Measurements from ENCODE around the gene ALPK3.

The ALPK3 gene

DNA sequence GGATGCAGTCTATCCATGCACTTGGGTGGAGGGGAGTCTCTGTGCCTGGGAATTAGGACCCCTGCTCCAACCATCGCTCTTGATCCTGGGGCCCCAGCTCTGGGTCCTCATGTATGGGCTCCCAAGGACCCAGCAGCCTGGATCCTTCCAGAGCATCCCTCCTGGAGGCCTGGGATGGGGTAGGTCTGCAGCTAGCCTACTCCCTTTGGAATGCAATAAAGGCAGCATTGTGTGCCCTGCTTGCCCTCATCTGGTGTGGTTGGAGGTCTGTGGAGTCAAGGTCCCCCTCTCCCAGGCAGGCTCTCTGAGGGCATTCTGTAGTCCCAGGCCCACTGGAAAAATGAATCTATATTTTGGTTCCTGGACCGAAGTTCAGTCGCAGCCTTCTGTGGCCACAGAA, 52.4 kb downstream of the ALPK3 start:
- no peak overlapping the region for H3K18ac ChIP-seq (ENCODE audit: low read length)
- H2BK15ac ChIP-seq (replicated peaks; ENCODE audit: low read depth) = no peak overlapping the region
- DNase-seq = no peak
- no CpG with 5 or more reads among the region's 3 CpGs for WGBS (ENCODE audit: extremely low coverage, insufficient coverage, low lambda C conversion rate)
- no peak overlapping the region for H3K23ac ChIP-seq (ENCODE audit: low read length)
- H3K9ac ChIP-seq (ENCODE audit: low read length) = no peak overlapping the region
- H3K4me3 ChIP-seq (ENCODE audit: low read length) = no peak overlapping the region
- H4K5ac ChIP-seq (ENCODE audit: low read length) = no peak overlapping the region
- no peak overlapping the region for H2BK120ac ChIP-seq (ENCODE audit: low read depth, low read length)
- H4K8ac ChIP-seq (ENCODE audit: low read depth, low read length) = no peak overlapping the region
- H3K36me3 ChIP-seq (ENCODE audit: control insufficient read depth, insufficient read depth, low read length) = peaks cover 2% of the 10 kb centered on the region
- no peaks in the 10 kb centered on the region for H3K27me3 ChIP-seq (ENCODE audit: insufficient read depth, low read length, poor library complexity)
- no peak overlapping the region for H3K27ac ChIP-seq (ENCODE audit: low read depth, low read length)
- no peak overlapping the region for H3K4ac ChIP-seq (ENCODE audit: low read depth, low read length)
- H3K4me1 ChIP-seq (ENCODE audit: control insufficient read depth, low read depth, low read length) = no peaks in the 10 kb centered on the region
- no peaks in the 10 kb centered on the region for H3K79me1 ChIP-seq (ENCODE audit: low read length)
- H3K56ac ChIP-seq (ENCODE audit: low read length) = no peak overlapping the region
- H3K4me2 ChIP-seq (ENCODE audit: low read length) = no peak overlapping the region
- H3K79me2 ChIP-seq (ENCODE audit: control insufficient read depth, insufficient read depth, low read length) = no peaks in the 10 kb centered on the region
- H2AK5ac ChIP-seq (ENCODE audit: low read length) = no peak overlapping the region
- no peak overlapping the region for H2BK5ac ChIP-seq (ENCODE audit: low read length)

DNA sequence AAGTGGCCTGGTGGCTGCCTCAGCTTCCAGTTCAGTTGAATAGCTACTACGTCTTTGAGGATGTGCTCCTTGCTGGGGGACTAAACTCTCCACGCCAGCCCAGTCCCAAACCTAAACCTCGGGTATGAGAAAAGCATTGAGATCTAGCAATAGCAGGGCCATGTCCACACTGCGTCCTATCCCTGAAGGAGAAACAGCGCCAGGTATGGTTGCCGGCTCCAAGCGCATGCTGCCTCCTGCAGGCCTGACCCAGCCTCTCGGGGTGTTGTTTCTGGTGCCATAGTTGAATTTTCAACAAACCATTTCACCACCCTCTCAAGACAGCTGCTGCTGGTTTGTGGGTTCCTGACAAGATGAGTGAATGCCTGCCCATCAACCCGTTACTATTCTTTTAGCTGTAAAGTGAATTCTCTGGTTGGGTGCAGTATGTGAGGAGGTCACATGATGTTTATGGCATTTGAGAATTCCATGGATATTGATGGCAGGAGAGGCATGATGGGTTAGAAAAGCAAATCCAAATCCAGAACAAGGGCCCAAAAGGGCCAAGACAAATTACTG, 54.4 kb downstream of the ALPK3 start:
- Histone ChIP-seq H3K4me2 (ENCODE audit: low read length) (no peak overlapping the region), H2BK5ac (ENCODE audit: low read length) (no peak overlapping the region), H3K79me2 (ENCODE audit: control insufficient read depth, insufficient read depth, low read length) (no peaks in the 10 kb centered on the region), H3K36me3 (ENCODE audit: control insufficient read depth, insufficient read depth, low read length) (peaks cover 1% of the 10 kb centered on the region), H2AK5ac (ENCODE audit: low read length) (no peak overlapping the region), H3K23ac (ENCODE audit: low read length) (no peak overlapping the region), H3K27me3 (ENCODE audit: insufficient read depth, low read length, poor library complexity) (no peaks in the 10 kb centered on the region), H4K8ac (ENCODE audit: low read depth, low read length) (no peak overlapping the region), H3K18ac (ENCODE audit: low read length) (no peak overlapping the region), H3K4me3 (ENCODE audit: low read length) (no peak overlapping the region), H3K9ac (ENCODE audit: low read length) (no peak overlapping the region), H3K27ac (ENCODE audit: low read depth, low read length) (no peak overlapping the region), H2BK120ac (ENCODE audit: low read depth, low read length) (no peak overlapping the region), H2BK15ac (replicated peaks; ENCODE audit: low read depth) (no peak overlapping the region), H3K4ac (ENCODE audit: low read depth, low read length) (no peak overlapping the region), H4K5ac (ENCODE audit: low read length) (no peak overlapping the region), H3K4me1 (ENCODE audit: control insufficient read depth, low read depth, low read length) (no peaks in the 10 kb centered on the region), H3K79me1 (ENCODE audit: low read length) (no peaks in the 10 kb centered on the region), H3K56ac (ENCODE audit: low read length) (no peak overlapping the region)
- no peak for DNase-seq
- WGBS (ENCODE audit: extremely low coverage, insufficient coverage, low lambda C conversion rate) = no CpG with 5 or more reads among the region's 9 CpGs

DNA sequence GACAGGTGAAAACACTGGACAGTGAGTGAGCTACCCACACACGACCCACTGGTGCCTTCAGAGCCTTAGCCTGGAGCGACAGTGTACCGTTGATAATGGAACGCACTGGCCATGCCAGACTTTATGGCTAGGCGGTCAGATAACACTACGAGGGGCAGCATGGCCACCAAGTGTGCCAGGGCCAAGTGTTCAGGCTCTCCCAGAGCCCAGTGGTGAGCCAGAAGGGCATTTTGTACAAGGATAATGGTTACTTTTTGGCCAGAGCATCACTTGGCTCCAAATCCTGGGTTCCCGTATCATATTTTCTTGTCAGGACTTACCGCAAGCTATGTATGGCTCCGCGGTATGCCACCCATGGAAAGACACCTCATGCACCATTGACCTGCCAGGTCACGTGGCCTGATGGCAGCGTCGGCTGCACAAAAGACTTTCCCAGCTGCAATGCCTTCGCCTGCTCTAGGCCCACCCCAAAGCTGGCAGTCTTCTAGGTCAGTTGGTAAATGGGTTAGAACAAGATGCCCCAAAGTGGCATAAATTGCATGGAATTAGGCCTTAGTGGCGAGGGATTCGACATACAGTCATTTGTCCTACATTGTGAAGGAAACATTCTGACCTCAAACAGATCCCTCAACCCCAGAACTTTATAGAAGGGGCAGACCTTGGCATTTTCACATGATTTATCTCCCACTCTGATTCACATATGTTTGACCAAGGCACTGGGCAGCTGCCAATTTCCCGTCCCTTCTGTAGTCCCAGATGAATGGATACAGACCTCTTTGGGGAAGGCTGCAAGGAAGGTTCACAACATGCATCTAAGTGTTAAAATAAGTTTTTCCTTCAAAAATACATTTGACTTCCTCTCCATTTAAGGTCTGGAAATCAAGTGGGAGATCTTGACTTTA, 55.1 kb downstream of the ALPK3 start:
- Histone ChIP-seq H2BK5ac (ENCODE audit: low read length) (no peak overlapping the region), H3K4ac (ENCODE audit: low read depth, low read length) (no peak overlapping the region), H3K36me3 (ENCODE audit: control insufficient read depth, insufficient read depth, low read length) (peaks cover 1% of the 10 kb centered on the region), H3K4me2 (ENCODE audit: low read length) (no peak overlapping the region), H4K8ac (ENCODE audit: low read depth, low read length) (no peak overlapping the region), H3K27me3 (ENCODE audit: insufficient read depth, low read length, poor library complexity) (no peaks in the 10 kb centered on the region), H3K79me2 (ENCODE audit: control insufficient read depth, insufficient read depth, low read length) (no peaks in the 10 kb centered on the region), H3K4me3 (ENCODE audit: low read length) (no peak overlapping the region), H3K9ac (ENCODE audit: low read length) (no peak overlapping the region), H4K5ac (ENCODE audit: low read length) (no peak overlapping the region), H3K23ac (ENCODE audit: low read length) (no peak overlapping the region), H2AK5ac (ENCODE audit: low read length) (no peak overlapping the region), H3K27ac (ENCODE audit: low read depth, low read length) (no peak overlapping the region), H2BK120ac (ENCODE audit: low read depth, low read length) (no peak overlapping the region), H3K79me1 (ENCODE audit: low read length) (no peaks in the 10 kb centered on the region), H3K18ac (ENCODE audit: low read length) (no peak overlapping the region), H2BK15ac (replicated peaks; ENCODE audit: low read depth) (no peak overlapping the region), H3K56ac (ENCODE audit: low read length) (no peak overlapping the region), H3K4me1 (ENCODE audit: control insufficient read depth, low read depth, low read length) (no peaks in the 10 kb centered on the region)
- no peak for DNase-seq
- no CpG with 5 or more reads among the region's 17 CpGs for WGBS (ENCODE audit: extremely low coverage, insufficient coverage, low lambda C conversion rate)

DNA sequence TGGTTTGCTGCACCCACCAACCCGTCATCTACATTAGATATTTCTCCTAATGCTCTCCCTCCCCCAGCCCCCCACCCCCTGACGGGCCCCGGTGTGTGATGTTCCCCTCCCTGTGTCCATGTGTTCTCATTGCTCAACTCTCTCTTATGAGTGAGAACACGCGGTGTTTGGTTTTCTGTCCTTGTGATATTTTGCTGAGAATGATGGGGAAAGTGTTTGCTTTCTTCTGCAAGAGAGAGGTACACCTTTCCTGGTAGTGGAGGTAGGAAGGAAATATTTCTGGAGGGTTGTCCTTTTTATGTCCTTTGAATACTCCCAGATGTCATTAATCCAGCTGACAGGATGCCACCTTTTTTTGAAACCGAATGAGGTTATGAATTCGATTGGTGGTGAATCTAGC, 56.8 kb downstream of the ALPK3 start:
- no peaks in the 10 kb centered on the region for H3K4me1 ChIP-seq (ENCODE audit: control insufficient read depth, low read depth, low read length)
- no peak for DNase-seq
- no peak overlapping the region for H3K23ac ChIP-seq (ENCODE audit: low read length)
- H2AK5ac ChIP-seq (ENCODE audit: low read length) = no peak overlapping the region
- no peak overlapping the region for H3K4ac ChIP-seq (ENCODE audit: low read depth, low read length)
- WGBS (ENCODE audit: extremely low coverage, insufficient coverage, low lambda C conversion rate) = no CpG with 5 or more reads among the region's 7 CpGs
- H3K56ac ChIP-seq (ENCODE audit: low read length) = no peak overlapping the region
- no peak overlapping the region for H3K27ac ChIP-seq (ENCODE audit: low read depth, low read length)
- H2BK5ac ChIP-seq (ENCODE audit: low read length) = no peak overlapping the region
- no peak overlapping the region for H3K9ac ChIP-seq (ENCODE audit: low read length)
- H2BK15ac ChIP-seq (replicated peaks; ENCODE audit: low read depth) = no peak overlapping the region
- H3K4me2 ChIP-seq (ENCODE audit: low read length) = no peak overlapping the region
- H3K79me1 ChIP-seq (ENCODE audit: low read length) = no peaks in the 10 kb centered on the region
- no peak overlapping the region for H3K18ac ChIP-seq (ENCODE audit: low read length)
- no peaks in the 10 kb centered on the region for H3K27me3 ChIP-seq (ENCODE audit: insufficient read depth, low read length, poor library complexity)
- H3K79me2 ChIP-seq (ENCODE audit: control insufficient read depth, insufficient read depth, low read length) = no peaks in the 10 kb centered on the region
- H4K5ac ChIP-seq (ENCODE audit: low read length) = no peak overlapping the region
- no peak overlapping the region for H2BK120ac ChIP-seq (ENCODE audit: low read depth, low read length)
- H3K36me3 ChIP-seq (ENCODE audit: control insufficient read depth, insufficient read depth, low read length) = peaks cover 1% of the 10 kb centered on the region
- no peak overlapping the region for H3K4me3 ChIP-seq (ENCODE audit: low read length)
- no peak overlapping the region for H4K8ac ChIP-seq (ENCODE audit: low read depth, low read length)

DNA sequence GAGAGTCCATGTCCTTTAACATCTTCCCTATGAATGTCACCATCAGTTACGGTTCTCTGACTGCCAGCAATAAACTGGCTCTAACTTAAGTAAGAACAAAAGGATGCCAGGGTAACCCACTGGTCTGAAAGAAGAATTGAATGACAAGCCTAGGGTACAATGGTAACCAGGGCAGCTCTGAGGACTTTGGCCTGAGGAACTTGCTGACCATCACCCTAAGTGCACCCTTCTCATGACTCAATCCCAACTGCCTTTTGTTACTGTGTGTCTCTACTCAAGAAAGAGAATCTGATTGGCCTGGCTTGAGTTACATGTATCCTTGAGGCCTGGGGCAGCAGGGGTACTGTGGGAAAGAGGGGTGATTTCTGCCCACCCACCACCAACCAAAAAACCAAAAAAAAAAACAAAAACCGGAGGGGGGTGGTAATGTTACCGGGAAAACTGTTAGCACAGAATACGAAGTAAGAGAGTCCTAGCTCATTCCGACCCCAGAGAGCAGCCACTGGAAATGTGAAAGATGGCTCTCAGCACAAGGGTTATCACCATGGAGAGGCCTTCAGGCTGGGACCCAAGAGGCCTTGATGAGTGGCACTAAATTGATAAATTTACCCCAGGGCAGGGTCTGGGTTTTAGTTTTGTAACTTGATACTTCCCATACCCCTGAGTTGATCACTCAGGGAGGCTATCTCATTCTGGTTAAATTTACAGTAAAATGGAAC, 58.0 kb downstream of the ALPK3 start:
- Histone ChIP-seq H3K4me1 (ENCODE audit: control insufficient read depth, low read depth, low read length) (no peaks in the 10 kb centered on the region), H3K56ac (ENCODE audit: low read length) (no peak overlapping the region), H2BK5ac (ENCODE audit: low read length) (no peak overlapping the region), H3K27me3 (ENCODE audit: insufficient read depth, low read length, poor library complexity) (no peaks in the 10 kb centered on the region), H2AK5ac (ENCODE audit: low read length) (no peak overlapping the region), H3K4me2 (ENCODE audit: low read length) (no peak overlapping the region), H3K27ac (ENCODE audit: low read depth, low read length) (no peak overlapping the region), H3K36me3 (ENCODE audit: control insufficient read depth, insufficient read depth, low read length) (peaks cover 1% of the 10 kb centered on the region), H3K79me1 (ENCODE audit: low read length) (no peaks in the 10 kb centered on the region), H2BK15ac (replicated peaks; ENCODE audit: low read depth) (no peak overlapping the region), H2BK120ac (ENCODE audit: low read depth, low read length) (no peak overlapping the region), H3K79me2 (ENCODE audit: control insufficient read depth, insufficient read depth, low read length) (no peaks in the 10 kb centered on the region), H3K9ac (ENCODE audit: low read length) (no peak overlapping the region), H3K18ac (ENCODE audit: low read length) (no peak overlapping the region), H4K8ac (ENCODE audit: low read depth, low read length) (no peak overlapping the region), H3K4ac (ENCODE audit: low read depth, low read length) (no peak overlapping the region), H4K5ac (ENCODE audit: low read length) (no peak overlapping the region), H3K4me3 (ENCODE audit: low read length) (no peak overlapping the region), H3K23ac (ENCODE audit: low read length) (no peak overlapping the region)
- DNase-seq = no peak
- no CpG with 5 or more reads among the region's 5 CpGs for WGBS (ENCODE audit: extremely low coverage, insufficient coverage, low lambda C conversion rate)
